HEK293 (cell line): ENCODE measurements around the gene SPO11.

Experiments
- CTCF ChIA-PET: fragments of 350-600 bp; formaldehyde crosslinking; extraction: SDS; loops from one replicate; lab custom pipeline; 2021; ENCODE audit warnings: antibody characterized with exemption; lab: Yijun Ruan, JAX
- POLR2A ChIA-PET: fragments of 300-600 bp; formaldehyde crosslinking; extraction: SDS; loops from one replicate; lab custom pipeline; 2020; ENCODE audit warnings: antibody characterized with exemption, inconsistent platforms; lab: Yijun Ruan, JAX
- H3K27ac ChIP-seq: fragments of 200-500 bp; sonication (Bioruptor generic); 2 replicates; pipeline ENCODE4 v1.5.1; 2014; ENCODE audit warnings: low read depth, low read length, control low read depth, inconsistent platforms; ENCODE audit errors: extremely low read depth
- H3K36me3 ChIP-seq, 2 experiments: fragments of 200-500 bp in 1 of 2; sonication (Bioruptor generic) in 1 of 2; 1 replicate in 1 of 2; 2 replicates in 1 of 2; pipeline ENCODE4 v1.5.1; 2014 to 2017; ENCODE audit warnings: inconsistent platforms in 2 of 2, low read length in 2 of 2; ENCODE audit not compliant: control insufficient read depth in 2 of 2, insufficient read depth in 1 of 2
- H3K4me1 ChIP-seq: fragments of 200-500 bp; sonication (Bioruptor generic); 2 replicates; pipeline ENCODE4 v1.5.1; 2014; ENCODE audit warnings: mild to moderate bottlenecking, low read length, inconsistent platforms; ENCODE audit not compliant: control insufficient read depth, insufficient read depth
- H3K4me3 ChIP-seq: 2 replicates; pipeline ENCODE4 v1.5.1; 2011; ENCODE audit warnings: low read depth, mild to moderate bottlenecking, control low read depth, low read length, moderate library complexity
- H3K9me3 ChIP-seq: fragments of 200-500 bp; sonication (Bioruptor generic); 2 replicates; pipeline ENCODE4 v1.5.1; 2014; ENCODE audit warnings: low read depth, low read length, inconsistent platforms; ENCODE audit not compliant: control insufficient read depth, insufficient read depth
- IKZF3 ChIP-seq: fragments of 450-650 bp; IDR thresholded peaks from 2 replicates; pipeline ENCODE4 v1.5.0; 2018; ENCODE audit warnings: missing biosample characterization, mild to moderate bottlenecking, missing genetic modification characterization, moderate library complexity
- KLF8 ChIP-seq: fragments of 450-650 bp; formaldehyde crosslinking; IDR thresholded peaks from 2 replicates; pipeline ENCODE4 v1.5.1; 2016; ENCODE audit warnings: missing biosample characterization, missing genetic modification characterization
- REPIN1 ChIP-seq: fragments of 450-650 bp; formaldehyde crosslinking; IDR thresholded peaks from 2 replicates; pipeline ENCODE4 v1.5.1; 2017; ENCODE audit warnings: missing biosample characterization, missing genetic modification characterization, low read depth
- SALL2 ChIP-seq: fragments of 450-650 bp; formaldehyde crosslinking; IDR thresholded peaks from 2 replicates; pipeline ENCODE4 v1.5.0; 2017; ENCODE audit warnings: missing biosample characterization, mild to moderate bottlenecking, missing genetic modification characterization, borderline replicate concordance
- SCRT1 ChIP-seq: fragments of 450-650 bp; formaldehyde crosslinking; IDR thresholded peaks from 2 replicates; pipeline ENCODE4 v1.5.1; 2016; ENCODE audit warnings: missing biosample characterization, missing genetic modification characterization, borderline replicate concordance
- SCRT2 ChIP-seq: fragments of 450-650 bp; formaldehyde crosslinking; IDR thresholded peaks from 2 replicates; pipeline ENCODE4 v1.5.1; 2016; ENCODE audit warnings: missing biosample characterization, missing genetic modification characterization
- ZNF146 ChIP-seq: fragments of 450-650 bp; formaldehyde crosslinking; IDR thresholded peaks from 2 replicates; pipeline ENCODE4 v1.5.1; 2016; ENCODE audit warnings: missing biosample characterization, missing genetic modification characterization
- ZNF302 ChIP-seq: fragments of 450-650 bp; formaldehyde crosslinking; IDR thresholded peaks from 2 replicates; pipeline ENCODE4 v1.5.1; 2016; ENCODE audit warnings: missing biosample characterization, missing genetic modification characterization, low read depth
- ZNF416 ChIP-seq: fragments of 450-650 bp; formaldehyde crosslinking; IDR thresholded peaks from 2 replicates; pipeline ENCODE4 v1.5.1; 2016; ENCODE audit warnings: missing biosample characterization, missing genetic modification characterization
- ZNF530 ChIP-seq: fragments of 450-650 bp; formaldehyde crosslinking; IDR thresholded peaks from 2 replicates; pipeline ENCODE4 v1.5.1; 2016; ENCODE audit warnings: low read depth, missing biosample characterization, missing genetic modification characterization
- ZNF654 ChIP-seq: fragments of 450-650 bp; formaldehyde crosslinking; IDR thresholded peaks from 2 replicates; pipeline ENCODE4 v1.5.1; 2016; ENCODE audit warnings: low read depth, missing biosample characterization, missing genetic modification characterization
- ZNF777 ChIP-seq: fragments of 450-650 bp; formaldehyde crosslinking; IDR thresholded peaks from 2 replicates; pipeline ENCODE4 v1.5.1; 2017; ENCODE audit warnings: missing biosample characterization, missing genetic modification characterization, borderline replicate concordance
- ZSCAN30 ChIP-seq: fragments of 450-650 bp; IDR thresholded peaks from 2 replicates; pipeline ENCODE4 v1.5.1; 2018; ENCODE audit warnings: missing biosample characterization, mild to moderate bottlenecking, missing genetic modification characterization, moderate library complexity
- TF ChIP-seq, protein P1 (sequence below): fragments of 450-650 bp; formaldehyde crosslinking; IDR thresholded peaks from 2 replicates; pipeline ENCODE4 v1.5.1; 2016; ENCODE audit warnings: missing biosample characterization, missing genetic modification characterization

The SPO11 gene

DNA sequence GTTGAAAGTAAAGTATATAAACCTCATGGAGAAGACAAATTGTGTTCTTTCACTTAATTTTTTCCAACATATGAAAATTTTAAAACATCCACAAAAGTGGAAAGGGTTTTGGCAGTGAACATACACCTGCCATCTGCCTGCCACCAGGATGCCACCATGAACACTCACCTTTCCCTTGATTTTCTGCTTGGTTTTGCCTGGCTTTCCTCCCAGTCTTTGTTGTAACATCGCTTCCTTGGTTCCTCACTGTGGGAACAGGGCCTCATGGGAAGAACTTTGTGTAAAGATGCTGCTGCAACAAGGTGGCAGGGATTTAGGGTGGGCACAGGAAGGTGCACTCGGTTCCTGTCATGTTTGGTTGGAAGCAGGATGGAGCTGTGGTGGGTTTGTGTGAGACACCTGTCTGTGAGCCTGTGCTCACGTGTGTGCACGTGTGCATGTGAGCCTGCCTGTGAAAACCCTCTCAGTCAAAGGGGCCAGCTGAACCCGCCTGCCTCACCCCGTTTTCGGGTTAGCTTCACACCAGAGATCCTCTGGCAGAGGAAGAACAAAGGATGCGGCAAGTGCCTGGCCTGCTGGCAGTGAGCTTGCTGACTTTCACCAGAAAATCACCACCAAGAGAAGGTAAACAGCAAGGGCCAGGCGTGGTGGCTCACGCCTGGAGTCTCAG lies 50.6 kb downstream of the SPO11 start (continued):
- no peak for TF ChIP-seq REPIN1

DNA sequence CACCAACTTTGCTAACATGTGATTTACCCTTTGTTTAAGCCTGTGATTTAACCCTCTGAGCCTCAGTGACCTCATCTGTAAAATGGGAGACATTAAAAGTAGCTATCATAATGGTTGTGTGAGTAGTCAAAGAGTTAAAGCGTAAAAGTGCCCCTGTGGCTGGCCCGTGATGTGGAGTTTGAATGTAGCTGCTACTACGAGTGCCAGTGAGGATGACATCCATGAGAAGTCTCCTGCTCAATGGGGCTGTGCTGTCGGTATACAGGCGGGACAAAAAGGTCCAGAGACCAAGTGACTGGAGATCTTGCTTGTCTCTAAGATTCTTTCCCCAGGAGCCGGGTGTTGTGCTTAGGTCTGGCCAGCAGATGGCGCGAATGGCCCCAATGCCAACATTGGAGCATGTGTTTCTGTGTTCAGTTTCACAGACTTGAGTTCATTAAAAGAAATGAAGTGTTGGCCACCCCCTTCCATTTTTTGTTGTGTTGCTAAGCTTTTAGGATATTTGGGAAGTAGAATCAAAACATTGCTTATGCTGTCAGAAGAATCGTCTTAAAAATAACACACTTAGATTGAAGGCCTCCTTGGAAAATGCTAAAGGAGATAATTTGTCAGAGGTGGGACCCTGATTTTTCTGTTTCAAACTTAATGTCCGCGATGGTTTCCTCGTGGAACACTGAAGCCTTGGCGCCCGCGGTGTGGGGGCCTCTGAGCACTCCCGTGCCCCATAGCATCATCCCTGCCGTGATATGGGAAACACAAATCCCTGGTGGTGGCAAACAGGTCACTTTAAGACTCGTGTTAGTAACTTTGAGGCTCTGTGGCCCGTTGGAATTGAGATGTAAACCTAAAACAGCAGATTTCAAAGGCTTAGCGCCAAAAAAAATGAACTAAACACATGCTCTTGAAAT lies 52.2 kb downstream of the SPO11 start:
- H3K4me3 ChIP-seq = no peak overlapping the region
- no peaks in the 10 kb centered on the region for H3K4me1 ChIP-seq
- CTCF ChIA-PET = interaction anchor here (0.6 to 2.3 kb wide), 25 partner anchors 9 to 815 kb away, joined by 3 to 26 read pairs (median 4); partner anchors contain the start of gene RAE1
- H3K27ac ChIP-seq = no peak overlapping the region
- H3K36me3 ChIP-seq = peaks cover 4 to 57% of the 10 kb centered on the region in 2 experiments; a peak in 2 of 3 replicates
- TF ChIP-seq, protein P1, sequence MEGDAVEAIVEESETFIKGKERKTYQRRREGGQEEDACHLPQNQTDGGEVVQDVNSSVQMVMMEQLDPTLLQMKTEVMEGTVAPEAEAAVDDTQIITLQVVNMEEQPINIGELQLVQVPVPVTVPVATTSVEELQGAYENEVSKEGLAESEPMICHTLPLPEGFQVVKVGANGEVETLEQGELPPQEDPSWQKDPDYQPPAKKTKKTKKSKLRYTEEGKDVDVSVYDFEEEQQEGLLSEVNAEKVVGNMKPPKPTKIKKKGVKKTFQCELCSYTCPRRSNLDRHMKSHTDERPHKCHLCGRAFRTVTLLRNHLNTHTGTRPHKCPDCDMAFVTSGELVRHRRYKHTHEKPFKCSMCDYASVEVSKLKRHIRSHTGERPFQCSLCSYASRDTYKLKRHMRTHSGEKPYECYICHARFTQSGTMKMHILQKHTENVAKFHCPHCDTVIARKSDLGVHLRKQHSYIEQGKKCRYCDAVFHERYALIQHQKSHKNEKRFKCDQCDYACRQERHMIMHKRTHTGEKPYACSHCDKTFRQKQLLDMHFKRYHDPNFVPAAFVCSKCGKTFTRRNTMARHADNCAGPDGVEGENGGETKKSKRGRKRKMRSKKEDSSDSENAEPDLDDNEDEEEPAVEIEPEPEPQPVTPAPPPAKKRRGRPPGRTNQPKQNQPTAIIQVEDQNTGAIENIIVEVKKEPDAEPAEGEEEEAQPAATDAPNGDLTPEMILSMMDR (tag by site-specific recombination) = peak; percentile 71
- TF ChIP-seq ZNF146 (tag by site-specific recombination) = 0 out of 2 replicates have a peak, but pooled peaks have one; percentile 28
- TF ChIP-seq ZNF302 (tag by site-specific recombination) = no peak
- peak; percentile 13; the same call in 1 of the 2 replicates for TF ChIP-seq ZSCAN30
- peak; percentile 63 for TF ChIP-seq ZNF654
- TF ChIP-seq, all 188 proteins: peak for 4
- POLR2A ChIA-PET = no interaction called here
- H3K9me3 ChIP-seq = no peaks in the 10 kb centered on the region

DNA sequence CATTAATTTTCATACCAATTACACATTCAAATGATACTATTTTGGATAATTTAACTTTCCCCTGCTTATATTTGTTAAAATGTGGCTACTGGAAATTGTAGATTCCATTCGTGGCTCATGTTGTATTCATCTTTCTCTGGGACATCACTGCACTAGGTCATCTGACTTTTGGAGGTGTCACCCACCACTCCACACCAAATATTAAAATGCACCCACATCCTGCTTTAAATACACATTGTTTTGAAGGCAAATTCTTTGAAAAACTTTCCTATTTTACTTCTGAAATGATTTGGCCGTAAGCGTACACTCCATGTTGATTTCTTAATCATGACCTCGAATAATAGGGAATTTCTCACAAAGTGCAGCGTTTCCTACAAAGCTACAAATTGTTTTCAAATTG lies 52.9 kb downstream of the SPO11 start:
- POLR2A ChIA-PET = no interaction called here
- TF ChIP-seq KLF8 (tag by site-specific recombination) (no peak), ZNF530 (tag by site-specific recombination) (no peak), IKZF3 (no peak), ZNF416 (no peak), ZNF777 (tag by site-specific recombination) (no peak)
- Histone ChIP-seq H3K4me1 (no peaks in the 10 kb centered on the region), H3K27ac (no peak overlapping the region), H3K9me3 (no peaks in the 10 kb centered on the region), H3K4me3 (no peak overlapping the region), H3K36me3 (peaks cover 0 to 50% of the 10 kb centered on the region in 2 experiments; a peak in 1 of 3 replicates)
- CTCF ChIA-PET = interaction anchor here (0.6 to 2.3 kb wide), 13 partner anchors 8 to 200 kb away, joined by 3 to 26 read pairs (median 5); no protein-coding TSS in a partner anchor

DNA sequence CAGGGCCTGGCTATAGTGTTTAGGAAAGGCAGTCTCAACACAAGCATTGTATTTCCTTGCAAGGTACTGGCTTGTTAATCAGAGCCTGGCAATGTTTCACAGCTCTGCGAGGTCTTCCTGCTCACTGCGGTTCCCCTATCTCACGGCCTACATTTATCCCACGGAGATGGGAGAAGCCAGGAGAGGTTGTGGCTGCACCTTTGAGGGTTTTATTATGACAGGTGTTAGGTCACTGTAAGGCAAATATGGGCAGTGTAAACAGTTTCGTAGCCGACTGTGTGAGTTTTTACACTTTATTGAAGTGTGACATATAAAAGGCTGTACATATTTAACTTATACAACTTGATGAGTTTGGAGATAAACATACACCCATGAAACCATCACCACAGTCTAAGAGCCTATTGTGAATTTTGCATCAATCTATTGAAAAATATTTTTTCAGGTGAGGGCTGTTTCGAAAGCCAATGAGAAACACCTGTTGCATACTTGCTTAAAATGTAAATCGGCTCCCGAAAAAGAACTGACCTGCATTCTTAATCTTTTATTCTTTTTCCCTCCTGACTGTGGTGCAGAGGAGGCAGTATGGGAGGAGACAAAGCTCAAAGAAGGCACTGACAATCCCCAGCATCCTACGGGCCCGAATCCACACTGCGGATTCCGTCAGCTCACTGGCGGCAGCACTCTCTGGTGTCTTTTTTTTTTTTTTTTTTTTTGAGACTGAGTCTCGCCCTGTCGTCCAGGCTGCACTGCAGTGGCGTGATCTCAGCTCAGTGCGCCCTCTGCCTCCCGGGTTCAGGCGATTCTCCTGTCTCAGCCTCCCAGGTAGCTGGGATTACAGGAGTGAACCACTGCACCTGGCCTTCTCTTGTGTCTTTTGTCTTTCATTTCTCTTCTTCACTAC lies 54.1 kb downstream of the SPO11 start:
- Histone ChIP-seq H3K4me3 (no peak overlapping the region), H3K27ac (no peak overlapping the region), H3K9me3 (no peaks in the 10 kb centered on the region), H3K36me3 (peaks cover 0 to 38% of the 10 kb centered on the region in 2 experiments; a peak in 1 of 3 replicates), H3K4me1 (no peaks in the 10 kb centered on the region)
- POLR2A ChIA-PET = interaction anchor here (0.6 kb wide), 1 partner anchor 54 kb away, joined by 4 read pairs; no protein-coding TSS in a partner anchor
- TF ChIP-seq SALL2 (tag by site-specific recombination) = no peak
- peak; percentile 88 for TF ChIP-seq SCRT2
- TF ChIP-seq SCRT1 (tag by site-specific recombination) = peak; percentile 68; the same call in 1 of the 2 replicates
- CTCF ChIA-PET = interaction anchor here (0.6 kb wide), 1 partner anchor 302 kb away, joined by 3 read pairs; no protein-coding TSS in a partner anchor
